CD14-positive monocyte (primary cell): Measurements from ENCODE around the gene URI1. TPM values are rescaled to one million over a fixed set of nuclear protein-coding genes. Genes with fewer than 3 reads are reported as not detected.
A peak's percentile ranks its signal among the peaks of the same experiment; 100 is the strongest.

Experiments
- DNase-seq, 3 donors: peaks; one replicate each; pipeline ENCODE4 v3.0.0-alpha.2; 2011 to 2022
- H2AFZ ChIP-seq: 2 replicates; pipeline ENCODE4 v1.6.0; 2012; ENCODE audit warnings: mild to moderate bottlenecking, low read depth, low read length, inconsistent platforms; ENCODE audit not compliant: insufficient read depth, poor library complexity, severe bottlenecking
- H3K27ac ChIP-seq, 2 donors: 1 replicate in 1 of 2; 2 replicates in 1 of 2; pipeline ENCODE4 v1.5.1; 2012 to 2013; ENCODE audit warnings: low read length in 2 of 2, control low read depth in 1 of 2, inconsistent platforms in 1 of 2, low read depth in 1 of 2, mild to moderate bottlenecking in 1 of 2
- H3K27me3 ChIP-seq, 2 donors: one replicate each; pipeline versions ENCODE4 v1.6.0 to v1.6.1; 2011 to 2013; ENCODE audit warnings: low read length in 2 of 2; ENCODE audit not compliant: control insufficient read depth in 2 of 2, insufficient read depth in 2 of 2
- H3K36me3 ChIP-seq, 2 donors: replicated peaks in 1 of 2; 1 replicate in 1 of 2; 2 replicates in 1 of 2; pipeline versions ENCODE4 v1.5.1 to v1.6.1; 2012 to 2013; ENCODE audit warnings: low read length in 2 of 2, control low read depth in 1 of 2, inconsistent platforms in 1 of 2, mild to moderate bottlenecking in 1 of 2; ENCODE audit not compliant: insufficient read depth in 2 of 2, control insufficient read depth in 1 of 2
- H3K4me1 ChIP-seq, 2 donors: 1 replicate in 1 of 2; 2 replicates in 1 of 2; pipeline versions ENCODE4 v1.5.1 to v1.6.1; 2012 to 2013; ENCODE audit warnings: low read length in 2 of 2, control low read depth in 1 of 2, inconsistent platforms in 1 of 2, mild to moderate bottlenecking in 1 of 2, moderate library complexity in 1 of 2; ENCODE audit not compliant: insufficient read depth in 2 of 2, control insufficient read depth in 1 of 2
- H3K4me2 ChIP-seq: replicated peaks from 2 replicates; pipeline ENCODE3; 2012; ENCODE audit warnings: low read length, moderate library complexity, mild to moderate bottlenecking; ENCODE audit not compliant: poor library complexity, severe bottlenecking; ENCODE audit errors: extremely low read depth
- H3K4me3 ChIP-seq, 3 experiments: fragments of 200-600 bp in 1 of 3; sonication (generic) in 1 of 3; replicated peaks in 1 of 3; 1 replicate in 2 of 3; 2 replicates in 1 of 3; pipeline ENCODE4 v1.5.1; 2011 to 2013; ENCODE audit warnings: low read length in 3 of 3, mild to moderate bottlenecking in 3 of 3, control low read depth in 2 of 3, low read depth in 2 of 3, inconsistent platforms in 1 of 3, moderate library complexity in 1 of 3
- H3K79me2 ChIP-seq: 2 replicates; pipeline ENCODE4 v1.6.0; 2012; ENCODE audit warnings: mild to moderate bottlenecking, control low read depth, inconsistent platforms, low read length, moderate library complexity; ENCODE audit not compliant: insufficient read depth
- H3K9ac ChIP-seq: 2 replicates; pipeline ENCODE4 v1.6.0; 2017; ENCODE audit warnings: low read length, mild to moderate bottlenecking; ENCODE audit not compliant: insufficient read depth, poor library complexity, severe bottlenecking
- H3K9me3 ChIP-seq, 2 donors: replicated peaks in 1 of 2; 1 replicate in 1 of 2; 2 replicates in 1 of 2; pipeline versions ENCODE4 v1.5.1 to v1.6.1; 2012 to 2013; ENCODE audit warnings: low read length in 2 of 2, control low read depth in 1 of 2; ENCODE audit not compliant: control insufficient read depth in 1 of 2, insufficient read depth in 1 of 2
- H4K20me1 ChIP-seq: 2 replicates; pipeline ENCODE4 v1.6.0; 2012; ENCODE audit warnings: mild to moderate bottlenecking, low read length, control low read depth, moderate library complexity; ENCODE audit not compliant: insufficient read depth
- H3K27ac Mint-ChIP-seq, 7 donors: one replicate each; pipeline ENCODE4 v1.8.0; 2020; ENCODE audit warnings: mild to moderate bottlenecking in 7 of 7, mixed read lengths in 7 of 7, moderate library complexity in 6 of 7, inconsistent platforms in 2 of 7
- H3K27me3 Mint-ChIP-seq, 3 donors: one replicate each; pipeline ENCODE4 v1.8.0; 2021 to 2022; ENCODE audit warnings: low read depth in 3 of 3, mild to moderate bottlenecking in 3 of 3, mixed read lengths in 3 of 3, moderate library complexity in 3 of 3, inconsistent platforms in 1 of 3
- H3K36me3 Mint-ChIP-seq, 2 donors: one replicate each; pipeline ENCODE4 v1.8.0; 2020; ENCODE audit warnings: mixed read lengths in 2 of 2, inconsistent platforms in 1 of 2, mild to moderate bottlenecking in 1 of 2
- H3K4me1 Mint-ChIP-seq: one replicate; pipeline ENCODE4 v1.8.0; 2020; ENCODE audit warnings: mild to moderate bottlenecking, mixed read lengths
- H3K4me3 Mint-ChIP-seq, 2 donors: one replicate each; pipeline ENCODE4 v1.8.0; 2020; ENCODE audit warnings: mild to moderate bottlenecking in 2 of 2, mixed read lengths in 2 of 2, moderate library complexity in 1 of 2
- H3K9me3 Mint-ChIP-seq, 7 donors: one replicate each; pipeline ENCODE4 v1.8.0; 2020 to 2022; ENCODE audit warnings: mixed read lengths in 7 of 7, mild to moderate bottlenecking in 6 of 7, moderate library complexity in 6 of 7, inconsistent platforms in 2 of 7
- WGBS: methylation state at CpG from one replicate; pipeline ENCODE4 v1.1.5; 2013; ENCODE audit warnings: missing lambda C conversion rate; ENCODE audit not compliant: insufficient coverage; 5-methylcytosine and 5-hydroxymethylcytosine counted together
- intact Hi-C, 2 donors: fragments of 100-400 bp; cut with micrococcal nuclease; formaldehyde crosslinking; loops; one replicate each; pipeline versions ENCODE4 v1.15.0 to v1.15.1; 2023
- polyA minus RNA-seq: library from RNA; depleted of rRNA, polyadenylated mRNA; stranded (reverse); fragments of >200 nt; gene quantifications from 2 replicates; pipeline ENCODE4 v1.2.3, GENCODE V29; 2012
- polyA plus RNA-seq, 3 donors: library from polyadenylated mRNA; depleted of rRNA in 1 of 3; unstranded in 2 of 3; stranded (reverse) in 1 of 3; fragments of 300-500 nt in 2 of 3; fragments of >200 nt in 1 of 3; fragmentation: Illumina TruSeq in 2 of 3; gene quantifications; 1 replicate in 2 of 3; 2 replicates in 1 of 3; pipeline ENCODE4 v1.2.3, GENCODE V29; 2012 to 2021
- total RNA-seq, 12 experiments: library from RNA in 1 of 12; stranded (reverse) in 1 of 12; fragments of 120-200 nt in 1 of 12; gene quantifications; one replicate each; pipeline ENCODE4 v1.2.4 and lab custom pipeline; 2013 to 2026; ENCODE audit warnings: mixed read lengths in 6 of 12, inconsistent platforms in 1 of 12
- TF ChIP-seq, protein P1 (sequence below): fragments of 200-600 bp; IDR thresholded peaks from one replicate; pipeline ENCODE4 v1.8.0; 2022; ENCODE audit warnings: antibody characterized with exemption, mild to moderate bottlenecking

URI1 gene
- 42.5 TPM for total RNA-seq (2013)
- 10 to 100 TPM in 1 of 3 donors, 1 to 10 TPM in 2; 5.3 to 19.3 (median 9.7) TPM for polyA plus RNA-seq
- 7.9 and 13.8 TPM in 2 replicates for polyA minus RNA-seq
- 10.0 to 45.8 (median 34.3) reads per million in 11 experiments for total RNA-seq (lab: John Stamatoyannopoulos, UW)

DNA sequence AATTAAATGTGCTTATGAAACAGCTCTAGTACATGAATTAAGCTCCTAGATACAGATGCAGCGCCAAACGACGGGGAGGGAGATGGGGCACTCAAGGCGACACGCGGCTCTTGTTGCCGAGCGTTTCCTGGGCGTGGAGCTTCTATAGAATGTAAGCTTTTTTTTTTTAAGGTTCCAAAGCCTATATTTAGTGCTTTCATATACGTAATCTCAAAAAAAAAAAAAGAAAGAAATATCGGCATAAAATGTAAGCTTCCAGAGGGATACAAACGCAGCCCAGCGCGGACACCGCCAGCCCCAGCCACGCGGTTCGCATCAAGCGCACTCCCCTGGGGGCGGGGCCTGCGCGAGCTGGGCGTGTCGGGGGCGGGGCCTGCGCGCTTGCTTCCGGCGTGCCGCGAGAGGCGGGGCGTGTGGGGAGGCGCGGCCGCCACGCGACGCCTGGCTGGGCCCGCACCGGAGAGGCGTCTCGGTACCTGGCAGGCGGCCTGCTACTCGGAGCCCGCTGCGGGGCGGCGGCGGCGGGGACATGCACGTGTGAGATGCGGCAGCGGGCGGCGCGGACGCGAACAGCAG, at the start of gene URI1:
Gene URI1, plus strand, starts transcription at position 412 of the 576 bp plus-strand sequence. CDS start 309 bp downstream, outside the sequence.
- WGBS, result under 1% methylated on average over 53 of the region's 59 CpGs

GRCh38 chr19:29893606-29894284, 48.3 kb upstream of the URI1 start:
- no peaks in the 10 kb centered on the region for H3K79me2 ChIP-seq
- Mint-ChIP-seq H3K4me1 (no peaks in the 10 kb centered on the region), H3K36me3 (no peaks in the 10 kb centered on the region), H3K27ac (no peak overlapping the region), H3K27me3 (peaks cover 1 to 2% (median 2%) of the 10 kb centered on the region in 3 donors), H3K9me3 (no peaks in the 10 kb centered on the region), H3K4me3 (no peak overlapping the region)
- H3K36me3 ChIP-seq, result no peaks in the 10 kb centered on the region
- no peak overlapping the region for H3K9ac ChIP-seq
- no peak overlapping the region for H3K4me2 ChIP-seq
- no peak overlapping the region for H2AFZ ChIP-seq
- H3K27ac ChIP-seq, result no peak overlapping the region
- no peaks in the 10 kb centered on the region for H3K9me3 ChIP-seq
- no peak overlapping the region for H3K4me3 ChIP-seq
- H3K4me1 ChIP-seq, result no peaks in the 10 kb centered on the region
- H4K20me1 ChIP-seq, result no peaks in the 10 kb centered on the region
- intact Hi-C loops, result no loop called here
- TF ChIP-seq, protein P1, sequence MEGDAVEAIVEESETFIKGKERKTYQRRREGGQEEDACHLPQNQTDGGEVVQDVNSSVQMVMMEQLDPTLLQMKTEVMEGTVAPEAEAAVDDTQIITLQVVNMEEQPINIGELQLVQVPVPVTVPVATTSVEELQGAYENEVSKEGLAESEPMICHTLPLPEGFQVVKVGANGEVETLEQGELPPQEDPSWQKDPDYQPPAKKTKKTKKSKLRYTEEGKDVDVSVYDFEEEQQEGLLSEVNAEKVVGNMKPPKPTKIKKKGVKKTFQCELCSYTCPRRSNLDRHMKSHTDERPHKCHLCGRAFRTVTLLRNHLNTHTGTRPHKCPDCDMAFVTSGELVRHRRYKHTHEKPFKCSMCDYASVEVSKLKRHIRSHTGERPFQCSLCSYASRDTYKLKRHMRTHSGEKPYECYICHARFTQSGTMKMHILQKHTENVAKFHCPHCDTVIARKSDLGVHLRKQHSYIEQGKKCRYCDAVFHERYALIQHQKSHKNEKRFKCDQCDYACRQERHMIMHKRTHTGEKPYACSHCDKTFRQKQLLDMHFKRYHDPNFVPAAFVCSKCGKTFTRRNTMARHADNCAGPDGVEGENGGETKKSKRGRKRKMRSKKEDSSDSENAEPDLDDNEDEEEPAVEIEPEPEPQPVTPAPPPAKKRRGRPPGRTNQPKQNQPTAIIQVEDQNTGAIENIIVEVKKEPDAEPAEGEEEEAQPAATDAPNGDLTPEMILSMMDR, result no peak
- WGBS, result 39% methylated on average over 4 of the region's 11 CpGs
- DNase-seq, result no peak
- H3K27me3 ChIP-seq, result no peaks in the 10 kb centered on the region

More for the DNA sequence above, at the start of gene URI1:
- intact Hi-C loops, result loop anchor here (2.0 to 10.0 kb wide), 5 partner anchors 97 to 337 kb away; partner anchors contain the start of genes POP4 (in 2 of the 2) and CCNE1 (in 1 of the 2)
- H3K27ac Mint-ChIP-seq, result peak within 1 kb of the TSS in 6 of 7 donors; percentile 73 to 92 (median 84)
- H3K27me3 Mint-ChIP-seq, result peaks cover 0 to 8% (median 8%) of the 10 kb centered on the region in 3 donors
- peaks cover 2 to 13% (median 6%) of the 10 kb centered on the region in 7 donors for H3K9me3 Mint-ChIP-seq
- no peaks in the 10 kb centered on the region for H3K36me3 Mint-ChIP-seq
- Histone ChIP-seq H3K4me3 (peak within 1 kb of the TSS; percentile 82 to 85 (median 82)), H3K4me1 (peaks cover 13 to 21% of the 10 kb centered on the region in 2 donors), H3K27me3 (no peaks in the 10 kb centered on the region), H3K36me3 (no peaks in the 10 kb centered on the region), H3K4me2 (peak within 1 kb of the TSS; percentile 96), H3K27ac (peak within 1 kb of the TSS in 1 of 2 donors; percentile 69), H3K9ac (peak within 1 kb of the TSS; percentile 64), H2AFZ (peak within 1 kb of the TSS; percentile 75), H3K79me2 (peaks cover 45% of the 10 kb centered on the region), H4K20me1 (peaks cover 38% of the 10 kb centered on the region), H3K9me3 (peaks cover 0 to 3% of the 10 kb centered on the region in 2 donors)
- TF ChIP-seq, protein P1, result no peak
- peaks cover 33% of the 10 kb centered on the region for H3K4me1 Mint-ChIP-seq
- peak; percentile 67 to 79 (median 74) for DNase-seq
- peak within 1 kb of the TSS; percentile 82 to 93 for H3K4me3 Mint-ChIP-seq
